Measurements from ENCODE around the gene PCNX1.
"Not testable (repeated sequence)": the region's sequence is repeated elsewhere in the genome, so short reads cannot be mapped to it uniquely, and the experiment has no call there.

Gene PCNX1

GRCh38 chr14:70917633-70918032, 10.4 kb downstream of the PCNX1 start:
- DNase-seq, result no peak

GRCh38 chr14:70919774-70920173, 12.5 kb downstream of the PCNX1 start:
- DNase-seq, result no peak

- no peak for DNase-seq
These were observed 13.3 kb downstream of the PCNX1 start for GRCh38 chr14:70920608-70921007.

GRCh38 chr14:70921669-70922068, 14.4 kb downstream of the PCNX1 start:
- DNase-seq, result no peak

- DNase-seq, result no peak
These were observed 17.3 kb downstream of the PCNX1 start for GRCh38 chr14:70924521-70924920.

GRCh38 chr14:70926235-70926830, 19.1 kb downstream of the PCNX1 start:
- no peak for DNase-seq

GRCh38 chr14:70931008-70931407, 23.7 kb downstream of the PCNX1 start:
- no peak for DNase-seq

- DNase-seq, result no peak
These were observed 26.8 kb downstream of the PCNX1 start for GRCh38 chr14:70934084-70934483.

- no peak for DNase-seq
These were observed 27.4 kb downstream of the PCNX1 start for GRCh38 chr14:70934502-70935134.

GRCh38 chr14:70935135-70935534, 27.9 kb downstream of the PCNX1 start:
- no peak for DNase-seq

GRCh38 chr14:70939693-70940092, 32.4 kb downstream of the PCNX1 start:
- not testable (repeated sequence) for DNase-seq

- not testable (repeated sequence) for DNase-seq
These were observed 34.5 kb downstream of the PCNX1 start for GRCh38 chr14:70941637-70942341.

GRCh38 chr14:70942342-70942706, 35.1 kb downstream of the PCNX1 start:
- DNase-seq, result no peak

- DNase-seq, result not testable (repeated sequence)
These were observed 35.5 kb downstream of the PCNX1 start for GRCh38 chr14:70942721-70943120.

- no peak for DNase-seq
These were observed 36.6 kb downstream of the PCNX1 start for GRCh38 chr14:70943838-70944237.

- no peak for DNase-seq
These were observed 40.5 kb downstream of the PCNX1 start for GRCh38 chr14:70947739-70948138.

GRCh38 chr14:70952485-70952884, 45.2 kb downstream of the PCNX1 start:
- no peak for DNase-seq

GRCh38 chr14:70954068-70954467, 46.8 kb downstream of the PCNX1 start:
- no peak for DNase-seq

- no peak for DNase-seq
These were observed 48.6 kb downstream of the PCNX1 start for GRCh38 chr14:70955543-70956480.

GRCh38 chr14:70956511-70956910, 49.3 kb downstream of the PCNX1 start:
- DNase-seq, result no peak

- no peak for DNase-seq
These were observed 50.5 kb downstream of the PCNX1 start for GRCh38 chr14:70957710-70958109.

- no peak for DNase-seq
These were observed 55.7 kb downstream of the PCNX1 start for GRCh38 chr14:70962935-70963334.

GRCh38 chr14:70964492-70964891, 57.2 kb downstream of the PCNX1 start:
- no peak for DNase-seq
